Thoracic aorta (tissue), 2 donors: ENCODE data around the gene CDC40. TPM values are rescaled to one million over a fixed set of nuclear protein-coding genes. Genes with fewer than 3 reads are reported as not detected.
A peak's percentile ranks its signal among the peaks of the same experiment; 100 is the strongest.
"Not testable (repeated sequence)": the region's sequence is repeated elsewhere in the genome, so short reads cannot be mapped to it uniquely, and the experiment has no call there.

Experiments used
- ATAC-seq: fragments of 150-250 bp; one replicate; pipeline ENCODE4 v1.8.0; 2017; ENCODE audit warnings: low read depth; ENCODE audit not compliant: insufficient number of reproducible peaks, low FRiP score
- DNase-seq: peaks from one replicate; pipeline ENCODE4 v3.0.0-alpha.2; 2020; ENCODE audit warnings: low spot score
- H3K27ac ChIP-seq, 2 donors: fragments of 200-600 bp; sonication (generic); 1 replicate in 1 of 2; 2 replicates in 1 of 2; pipeline ENCODE4 v1.5.1; 2016; ENCODE audit warnings: mild to moderate bottlenecking in 2 of 2, moderate library complexity in 2 of 2
- H3K27me3 ChIP-seq: fragments of 200-600 bp; sonication (generic); replicated peaks from 2 replicates; pipeline ENCODE4 v1.6.0; 2016; ENCODE audit warnings: mild to moderate bottlenecking; ENCODE audit not compliant: insufficient read depth
- H3K36me3 ChIP-seq: fragments of 200-600 bp; sonication (generic); one replicate; pipeline ENCODE4 v1.5.1; 2016
- H3K4me1 ChIP-seq, 2 donors: fragments of 200-600 bp; sonication (generic); 1 replicate in 1 of 2; 2 replicates in 1 of 2; pipeline versions ENCODE4 v1.5.1 to v1.6.0; 2016; ENCODE audit warnings: low read depth in 2 of 2, mild to moderate bottlenecking in 1 of 2; ENCODE audit not compliant: control insufficient read depth in 1 of 2
- H3K4me3 ChIP-seq: fragments of 200-600 bp; sonication (generic); 2 replicates; pipeline ENCODE4 v1.5.1; 2016; ENCODE audit warnings: mild to moderate bottlenecking
- H3K9me3 ChIP-seq: fragments of 200-600 bp; sonication (generic); 2 replicates; pipeline ENCODE4 v1.5.1; 2016
- CTCF ChIP-seq: fragments of 200-600 bp; sonication (generic); IDR thresholded peaks from one replicate; pipeline ENCODE4 v1.5.1; 2019; ENCODE audit warnings: antibody characterized with exemption
- total RNA-seq, 2 donors: library from RNA; depleted of rRNA; stranded (reverse); fragments of >200 nt; gene quantifications; one replicate each; pipeline versions ENCODE4 v1.1.0 to v1.2.3, GENCODE V29; 2016

The CDC40 gene
- total RNA-seq, 2 donors from 2014 or later, result 11.2 to 22.2 TPM

- H3K27me3 ChIP-seq, result no peaks in the 10 kb centered on the region
- peaks cover 23% of the 10 kb centered on the region for H3K36me3 ChIP-seq
- H3K9me3 ChIP-seq, result no peaks in the 10 kb centered on the region
- TF ChIP-seq CTCF, result no peak
- H3K27ac ChIP-seq, result no peak overlapping the region
- ATAC-seq (no peak), DNase-seq (no peak)
- no peaks in the 10 kb centered on the region for H3K4me1 ChIP-seq
- H3K4me3 ChIP-seq, result no peak overlapping the region
Observed at GRCh38 chr6:110221738-110222137, 41.5 kb downstream of the CDC40 start.

GRCh38 chr6:110226261-110226660 is 46.0 kb downstream of the CDC40 start:
- DNase-seq (no peak), ATAC-seq (no peak)
- no peaks in the 10 kb centered on the region for H3K27me3 ChIP-seq
- no peak for TF ChIP-seq CTCF
- H3K27ac ChIP-seq, result no peak overlapping the region
- H3K9me3 ChIP-seq, result no peaks in the 10 kb centered on the region
- H3K4me1 ChIP-seq, result no peaks in the 10 kb centered on the region
- peaks cover 10% of the 10 kb centered on the region for H3K36me3 ChIP-seq
- no peak overlapping the region for H3K4me3 ChIP-seq

- no peak for TF ChIP-seq CTCF
- H3K4me3 ChIP-seq, result no peak overlapping the region
- H3K4me1 ChIP-seq, result peaks cover 5 to 17% of the 10 kb centered on the region in 2 donors
- peaks cover 5% of the 10 kb centered on the region for H3K36me3 ChIP-seq
- DNase-seq (no peak), ATAC-seq (no peak)
- peak overlapping the region; percentile 3 to 36 for H3K27ac ChIP-seq
- H3K9me3 ChIP-seq, result no peaks in the 10 kb centered on the region
- no peaks in the 10 kb centered on the region for H3K27me3 ChIP-seq
Observed at GRCh38 chr6:110232450-110232849, 52.2 kb downstream of the CDC40 start.

- H3K27me3 ChIP-seq, result no peaks in the 10 kb centered on the region
- TF ChIP-seq CTCF, result no peak
- H3K4me1 ChIP-seq, result peaks cover 5 to 17% of the 10 kb centered on the region in 2 donors
- H3K36me3 ChIP-seq, result peaks cover 3% of the 10 kb centered on the region
- DNase-seq (no peak), ATAC-seq (no peak)
- no peaks in the 10 kb centered on the region for H3K9me3 ChIP-seq
- peak overlapping the region; percentile 28 to 41 for H3K27ac ChIP-seq
- H3K4me3 ChIP-seq, result no peak overlapping the region
Observed at GRCh38 chr6:110233770-110234374, 53.6 kb downstream of the CDC40 start.

GRCh38 chr6:110236007-110236406 is 55.8 kb downstream of the CDC40 start:
- not testable (repeated sequence) for H3K27ac ChIP-seq, ATAC-seq, DNase-seq, H3K27me3 ChIP-seq, H3K36me3 ChIP-seq, H3K9me3 ChIP-seq, H3K4me3 ChIP-seq
- H3K4me1 ChIP-seq, result peaks cover 5 to 17% of the 10 kb centered on the region in 2 donors
